Measurements from ENCODE around the gene NOP56. TPM values are rescaled to one million over a fixed set of nuclear protein-coding genes. Genes with fewer than 3 reads are reported as not detected.

NOP56 gene
- total and polyA plus RNA-seq, 4 donors, result 34.2 to 63.7 (median 46.5) TPM

DNA sequence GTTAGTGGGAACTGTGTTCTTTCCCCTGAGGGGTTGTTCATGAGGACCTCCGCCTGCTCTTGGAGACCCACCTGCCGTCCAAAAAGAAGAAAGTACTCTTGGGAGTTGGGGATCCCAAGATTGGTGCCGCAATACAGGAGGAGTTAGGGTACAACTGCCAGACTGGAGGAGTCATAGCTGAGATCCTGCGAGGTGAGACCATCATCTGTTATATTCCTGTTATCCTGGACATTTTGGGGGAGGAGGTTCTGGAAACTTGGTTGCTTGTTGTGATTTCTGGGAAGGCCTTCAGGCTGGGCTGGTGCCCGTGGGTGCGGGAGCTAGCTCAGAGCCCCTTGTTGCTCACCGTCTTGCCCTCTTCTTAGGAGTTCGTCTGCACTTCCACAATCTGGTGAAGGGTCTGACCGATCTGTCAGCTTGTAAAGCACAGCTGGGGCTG is 2.0 kb downstream of the NOP56 start:
- Histone ChIP-seq H3K4me3 (ENCODE audit: low read depth in 1 of 3, low read length in 3 of 3) (no peak overlapping the region), H3K9me3 (ENCODE audit: control insufficient read depth in 4 of 4, low read length in 3 of 4) (no peaks in the 10 kb centered on the region)

DNA sequence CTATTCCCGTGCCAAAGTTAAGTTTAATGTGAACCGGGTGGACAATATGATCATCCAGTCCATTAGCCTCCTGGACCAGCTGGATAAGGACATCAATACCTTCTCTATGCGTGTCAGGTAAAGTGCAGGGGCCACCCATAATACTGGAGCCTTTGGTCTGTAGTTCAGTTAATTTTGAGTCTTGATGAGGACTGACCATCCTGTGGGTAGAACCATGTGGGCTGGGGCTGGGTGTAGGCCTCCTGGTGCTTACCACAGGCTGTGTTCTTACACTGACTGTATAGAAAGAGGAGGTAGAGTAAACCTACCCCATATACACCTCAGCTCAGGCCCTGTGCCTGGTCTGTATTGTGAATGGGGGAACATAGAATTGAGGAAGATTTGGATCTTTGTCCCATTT is 2.4 kb downstream of the NOP56 start:
- H3K9me3 ChIP-seq (ENCODE audit: control insufficient read depth in 4 of 4, low read length in 3 of 4), result no peaks in the 10 kb centered on the region
- no peak overlapping the region for H3K4me3 ChIP-seq (ENCODE audit: low read depth in 1 of 3, low read length in 3 of 3)
- WGBS, result 93% methylated on average over 3 of the region's 3 CpGs
- no peak overlapping the region for H3K9ac ChIP-seq (ENCODE audit: low read depth in 1 of 2, low read length in 2 of 2)
- peaks cover 3 to 23% (median 12%) of the 10 kb centered on the region in 4 donors for H3K4me1 ChIP-seq (ENCODE audit: control insufficient read depth in 4 of 4, insufficient read depth in 4 of 4, low read length in 3 of 4)
- no peaks in the 10 kb centered on the region for H3K27me3 ChIP-seq (ENCODE audit: control insufficient read depth in 4 of 4, insufficient read depth in 4 of 4, low read length in 3 of 4)
- no peak for TF ChIP-seq EGR1 (IDR thresholded peaks at IDR 0.05; ENCODE audit: low read depth in 2 of 2)
- no peak for TF ChIP-seq HNF4A (conservative IDR thresholded peaks at IDR 0.05)
- no peak for TF ChIP-seq RAD21 (IDR thresholded peaks at IDR 0.05)
- TF ChIP-seq, protein P1, sequence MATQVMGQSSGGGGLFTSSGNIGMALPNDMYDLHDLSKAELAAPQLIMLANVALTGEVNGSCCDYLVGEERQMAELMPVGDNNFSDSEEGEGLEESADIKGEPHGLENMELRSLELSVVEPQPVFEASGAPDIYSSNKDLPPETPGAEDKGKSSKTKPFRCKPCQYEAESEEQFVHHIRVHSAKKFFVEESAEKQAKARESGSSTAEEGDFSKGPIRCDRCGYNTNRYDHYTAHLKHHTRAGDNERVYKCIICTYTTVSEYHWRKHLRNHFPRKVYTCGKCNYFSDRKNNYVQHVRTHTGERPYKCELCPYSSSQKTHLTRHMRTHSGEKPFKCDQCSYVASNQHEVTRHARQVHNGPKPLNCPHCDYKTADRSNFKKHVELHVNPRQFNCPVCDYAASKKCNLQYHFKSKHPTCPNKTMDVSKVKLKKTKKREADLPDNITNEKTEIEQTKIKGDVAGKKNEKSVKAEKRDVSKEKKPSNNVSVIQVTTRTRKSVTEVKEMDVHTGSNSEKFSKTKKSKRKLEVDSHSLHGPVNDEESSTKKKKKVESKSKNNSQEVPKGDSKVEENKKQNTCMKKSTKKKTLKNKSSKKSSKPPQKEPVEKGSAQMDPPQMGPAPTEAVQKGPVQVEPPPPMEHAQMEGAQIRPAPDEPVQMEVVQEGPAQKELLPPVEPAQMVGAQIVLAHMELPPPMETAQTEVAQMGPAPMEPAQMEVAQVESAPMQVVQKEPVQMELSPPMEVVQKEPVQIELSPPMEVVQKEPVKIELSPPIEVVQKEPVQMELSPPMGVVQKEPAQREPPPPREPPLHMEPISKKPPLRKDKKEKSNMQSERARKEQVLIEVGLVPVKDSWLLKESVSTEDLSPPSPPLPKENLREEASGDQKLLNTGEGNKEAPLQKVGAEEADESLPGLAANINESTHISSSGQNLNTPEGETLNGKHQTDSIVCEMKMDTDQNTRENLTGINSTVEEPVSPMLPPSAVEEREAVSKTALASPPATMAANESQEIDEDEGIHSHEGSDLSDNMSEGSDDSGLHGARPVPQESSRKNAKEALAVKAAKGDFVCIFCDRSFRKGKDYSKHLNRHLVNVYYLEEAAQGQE (IDR thresholded peaks at IDR 0.05), result no peak
- no peak for TF ChIP-seq TAF1 (conservative IDR thresholded peaks at IDR 0.05)
- TF ChIP-seq FOXA2 (IDR thresholded peaks at IDR 0.05), result no peak
- TF ChIP-seq JUND (IDR thresholded peaks at IDR 0.05), result no peak
- peaks cover 19 to 56% (median 50%) of the 10 kb centered on the region in 4 donors for H3K36me3 ChIP-seq (ENCODE audit: control insufficient read depth in 4 of 4, insufficient read depth in 3 of 4, low read depth in 1 of 4, low read length in 3 of 4)
- H3K27ac ChIP-seq (ENCODE audit: low read depth in 1 of 2, low read length in 2 of 2), result no peak overlapping the region
- no peak for DNase-seq (ENCODE audit: low spot score)

More for the DNA sequence above, 2.0 kb downstream of the NOP56 start:
- Histone ChIP-seq H3K9ac (ENCODE audit: low read depth in 1 of 2, low read length in 2 of 2) (no peak overlapping the region), H3K4me1 (ENCODE audit: control insufficient read depth in 4 of 4, insufficient read depth in 4 of 4, low read length in 3 of 4) (peaks cover 3 to 23% (median 12%) of the 10 kb centered on the region in 4 donors), H3K36me3 (ENCODE audit: control insufficient read depth in 4 of 4, insufficient read depth in 3 of 4, low read depth in 1 of 4, low read length in 3 of 4) (peaks cover 19 to 52% (median 47%) of the 10 kb centered on the region in 4 donors), H3K27me3 (ENCODE audit: control insufficient read depth in 4 of 4, insufficient read depth in 4 of 4, low read length in 3 of 4) (no peaks in the 10 kb centered on the region), H3K27ac (ENCODE audit: low read depth in 1 of 2, low read length in 2 of 2) (no peak overlapping the region)
- no peak for TF ChIP-seq SP1 (IDR thresholded peaks at IDR 0.05)
- no peak for TF ChIP-seq EGR1 (IDR thresholded peaks at IDR 0.05; ENCODE audit: low read depth in 2 of 2)
- TF ChIP-seq, protein P1 (IDR thresholded peaks at IDR 0.05), result no peak
- TF ChIP-seq, protein P2, sequence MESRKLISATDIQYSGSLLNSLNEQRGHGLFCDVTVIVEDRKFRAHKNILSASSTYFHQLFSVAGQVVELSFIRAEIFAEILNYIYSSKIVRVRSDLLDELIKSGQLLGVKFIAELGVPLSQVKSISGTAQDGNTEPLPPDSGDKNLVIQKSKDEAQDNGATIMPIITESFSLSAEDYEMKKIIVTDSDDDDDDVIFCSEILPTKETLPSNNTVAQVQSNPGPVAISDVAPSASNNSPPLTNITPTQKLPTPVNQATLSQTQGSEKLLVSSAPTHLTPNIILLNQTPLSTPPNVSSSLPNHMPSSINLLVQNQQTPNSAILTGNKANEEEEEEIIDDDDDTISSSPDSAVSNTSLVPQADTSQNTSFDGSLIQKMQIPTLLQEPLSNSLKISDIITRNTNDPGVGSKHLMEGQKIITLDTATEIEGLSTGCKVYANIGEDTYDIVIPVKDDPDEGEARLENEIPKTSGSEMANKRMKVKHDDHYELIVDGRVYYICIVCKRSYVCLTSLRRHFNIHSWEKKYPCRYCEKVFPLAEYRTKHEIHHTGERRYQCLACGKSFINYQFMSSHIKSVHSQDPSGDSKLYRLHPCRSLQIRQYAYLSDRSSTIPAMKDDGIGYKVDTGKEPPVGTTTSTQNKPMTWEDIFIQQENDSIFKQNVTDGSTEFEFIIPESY (IDR thresholded peaks at IDR 0.05), result no peak
- TF ChIP-seq HNF4G (IDR thresholded peaks at IDR 0.05), result no peak
- TF ChIP-seq TAF1 (conservative IDR thresholded peaks at IDR 0.05), result no peak
- no peak for TF ChIP-seq YY1 (IDR thresholded peaks at IDR 0.05)
- no peak for TF ChIP-seq RAD21 (IDR thresholded peaks at IDR 0.05)
- no peak for TF ChIP-seq RXRA (IDR thresholded peaks at IDR 0.05)
- TF ChIP-seq, protein P3, sequence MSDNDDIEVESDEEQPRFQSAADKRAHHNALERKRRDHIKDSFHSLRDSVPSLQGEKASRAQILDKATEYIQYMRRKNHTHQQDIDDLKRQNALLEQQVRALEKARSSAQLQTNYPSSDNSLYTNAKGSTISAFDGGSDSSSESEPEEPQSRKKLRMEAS (IDR thresholded peaks at IDR 0.05), result no peak
- no peak for TF ChIP-seq GABPA (IDR thresholded peaks at IDR 0.05 in 1 of 2, conservative IDR thresholded peaks at IDR 0.05 in 1 of 2)
- TF ChIP-seq FOXA2 (IDR thresholded peaks at IDR 0.05), result no peak
- TF ChIP-seq JUND (IDR thresholded peaks at IDR 0.05), result no peak
- TF ChIP-seq NR2F2 (IDR thresholded peaks at IDR 0.05), result no peak
- TF ChIP-seq, protein P4, sequence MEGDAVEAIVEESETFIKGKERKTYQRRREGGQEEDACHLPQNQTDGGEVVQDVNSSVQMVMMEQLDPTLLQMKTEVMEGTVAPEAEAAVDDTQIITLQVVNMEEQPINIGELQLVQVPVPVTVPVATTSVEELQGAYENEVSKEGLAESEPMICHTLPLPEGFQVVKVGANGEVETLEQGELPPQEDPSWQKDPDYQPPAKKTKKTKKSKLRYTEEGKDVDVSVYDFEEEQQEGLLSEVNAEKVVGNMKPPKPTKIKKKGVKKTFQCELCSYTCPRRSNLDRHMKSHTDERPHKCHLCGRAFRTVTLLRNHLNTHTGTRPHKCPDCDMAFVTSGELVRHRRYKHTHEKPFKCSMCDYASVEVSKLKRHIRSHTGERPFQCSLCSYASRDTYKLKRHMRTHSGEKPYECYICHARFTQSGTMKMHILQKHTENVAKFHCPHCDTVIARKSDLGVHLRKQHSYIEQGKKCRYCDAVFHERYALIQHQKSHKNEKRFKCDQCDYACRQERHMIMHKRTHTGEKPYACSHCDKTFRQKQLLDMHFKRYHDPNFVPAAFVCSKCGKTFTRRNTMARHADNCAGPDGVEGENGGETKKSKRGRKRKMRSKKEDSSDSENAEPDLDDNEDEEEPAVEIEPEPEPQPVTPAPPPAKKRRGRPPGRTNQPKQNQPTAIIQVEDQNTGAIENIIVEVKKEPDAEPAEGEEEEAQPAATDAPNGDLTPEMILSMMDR (IDR thresholded peaks at IDR 0.05; ENCODE audit: low read depth, low read length, missing input control), result no peak
- no peak for DNase-seq (ENCODE audit: low spot score)
- WGBS, result 90% methylated on average over 9 of the region's 9 CpGs
